D341Med (cell line): Measurements from ENCODE around the gene C4orf17.

ENCODE experiments used
- DNase-seq: peaks from one replicate; pipeline ENCODE4 v3.0.0; 2012; ENCODE audit warnings: low spot score

C4orf17 gene

DNA sequence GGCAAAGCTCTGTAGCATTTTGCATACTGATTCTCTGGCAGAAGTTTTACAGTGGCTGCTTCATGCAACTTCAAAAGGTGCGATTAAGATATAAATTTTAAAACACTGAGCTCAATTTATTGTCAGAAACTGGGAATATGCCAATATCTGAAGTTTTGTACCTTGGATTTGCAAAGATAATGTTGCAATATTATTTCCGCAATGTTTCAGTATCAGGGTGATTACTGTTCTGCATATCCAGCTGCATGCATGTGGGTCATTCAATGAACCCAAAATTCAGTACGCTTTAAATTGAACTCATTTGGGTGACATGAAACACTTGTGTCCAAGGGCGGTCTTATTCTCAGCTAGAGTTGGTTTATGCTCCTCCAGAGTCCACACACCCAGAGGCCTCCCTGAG, 26.9 kb downstream of the C4orf17 start:
- no peak for DNase-seq

DNA sequence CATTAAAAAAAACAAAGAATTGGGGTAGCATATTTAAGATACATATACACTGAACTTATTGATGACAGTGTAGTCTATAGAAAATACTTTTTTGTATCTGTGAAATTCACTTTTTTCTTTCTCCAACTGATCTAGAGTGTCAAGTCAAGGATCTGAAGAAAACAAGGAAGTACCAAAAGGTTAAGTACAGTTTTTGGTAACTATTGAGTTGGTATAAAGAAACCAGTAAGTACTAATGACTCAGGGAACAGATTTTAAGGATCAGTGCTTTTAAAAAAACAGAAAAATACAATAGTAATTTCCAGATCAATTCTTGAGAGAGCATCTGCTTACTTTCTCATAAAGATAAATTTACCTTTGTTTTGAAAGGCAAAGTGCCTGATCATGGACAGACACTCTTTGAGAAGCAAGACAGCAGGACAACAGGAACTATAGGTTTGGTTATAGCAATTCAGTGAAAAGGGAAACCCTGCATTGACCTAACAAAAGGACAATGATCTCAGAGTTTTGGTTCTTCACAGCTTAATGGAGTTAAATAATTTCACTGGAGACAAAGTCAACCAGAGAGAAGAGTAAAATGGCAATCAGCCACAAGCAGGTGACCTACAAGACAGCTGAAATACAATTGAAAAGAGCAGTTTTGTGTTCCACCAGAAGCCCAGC, 29.6 kb downstream of the C4orf17 start:
- DNase-seq: no peak

DNA sequence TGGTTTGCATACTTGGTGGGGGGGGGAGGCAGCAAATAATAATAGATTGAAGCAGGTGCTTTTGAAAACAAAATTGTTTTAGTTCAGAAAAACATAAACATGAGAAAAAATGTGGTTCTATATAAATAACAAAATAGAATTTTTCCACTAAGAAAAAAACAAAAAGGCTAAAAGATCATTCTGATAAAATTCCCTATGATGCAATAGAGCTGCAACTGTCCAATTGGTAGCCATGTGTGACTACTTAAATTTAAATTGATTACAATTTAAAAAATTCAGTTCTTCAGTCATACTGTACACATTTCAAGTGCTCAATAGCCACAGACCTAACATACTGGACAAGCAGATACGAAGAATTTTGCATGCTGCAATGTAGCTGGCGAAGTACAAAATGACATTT, 42.1 kb downstream of the C4orf17 start:
- no peak for DNase-seq

DNA sequence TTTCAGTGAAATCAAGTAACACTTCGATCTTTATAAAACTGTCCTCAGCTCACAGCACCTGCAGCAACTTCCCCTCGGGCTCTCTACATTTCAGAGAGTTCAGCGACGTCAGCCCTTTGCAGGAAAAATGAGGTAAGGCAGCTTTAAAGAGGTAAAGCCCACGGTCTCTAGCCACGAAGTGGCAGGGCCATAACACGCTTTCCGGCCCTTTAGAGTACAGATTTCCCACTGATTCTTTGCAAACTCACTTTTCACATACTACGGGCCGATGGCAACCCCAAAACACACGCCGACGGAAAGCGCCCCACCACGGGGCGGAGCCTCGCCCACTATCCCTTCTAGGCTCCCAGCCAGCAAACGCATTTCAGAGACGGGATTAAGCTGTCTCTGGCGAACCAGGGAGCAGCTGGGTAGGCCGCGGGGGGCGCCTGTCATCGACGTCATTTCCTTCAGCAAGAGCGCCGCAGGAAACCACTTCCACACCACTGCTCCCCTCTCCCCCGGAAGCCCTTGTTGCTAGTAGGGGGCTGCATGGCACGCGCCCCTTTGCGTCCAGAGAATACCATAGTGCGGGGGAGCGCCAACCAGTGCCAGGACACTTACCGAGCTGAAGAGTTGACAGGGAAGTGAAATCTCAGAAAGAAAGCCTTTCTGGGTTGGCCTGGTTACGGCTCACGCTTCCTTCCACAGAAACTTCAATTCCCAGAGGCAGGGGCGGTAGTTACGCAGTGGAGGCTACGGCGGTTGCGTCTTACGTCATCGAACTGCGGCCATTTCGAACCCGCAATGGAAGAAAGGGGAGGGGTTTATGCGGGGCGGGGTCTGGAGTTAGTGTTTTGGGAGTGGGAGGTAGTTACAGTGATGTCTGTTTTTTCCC, 52.7 kb downstream of the C4orf17 start, which contains the start of gene TRMT10A:
TSS of gene TRMT10A (minus strand) at position 730 of the 877 bp plus-strand sequence. CDS start 4,701 bp downstream, outside the sequence.
- DNase-seq: peak; percentile 94

DNA sequence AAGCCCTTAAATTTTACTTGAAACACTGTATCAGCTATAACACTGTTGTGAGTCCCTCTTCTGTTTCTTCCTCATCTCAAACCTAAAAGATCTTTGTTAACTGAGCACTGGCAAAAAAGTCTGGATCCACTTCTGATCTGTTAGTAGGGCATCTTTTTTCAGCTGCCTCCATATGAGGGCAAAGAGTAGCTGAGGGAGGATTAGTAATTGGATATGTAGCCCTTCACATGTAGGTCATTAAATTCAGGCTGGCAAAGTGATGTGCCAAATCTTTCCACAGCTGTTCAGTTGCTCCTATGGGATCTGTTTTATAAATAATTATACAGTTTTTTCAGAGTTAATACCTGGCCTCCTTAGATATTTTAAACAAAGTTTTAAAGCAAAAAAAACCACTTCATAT, 54.1 kb downstream of the C4orf17 start:
- peak; percentile 38 for DNase-seq

DNA sequence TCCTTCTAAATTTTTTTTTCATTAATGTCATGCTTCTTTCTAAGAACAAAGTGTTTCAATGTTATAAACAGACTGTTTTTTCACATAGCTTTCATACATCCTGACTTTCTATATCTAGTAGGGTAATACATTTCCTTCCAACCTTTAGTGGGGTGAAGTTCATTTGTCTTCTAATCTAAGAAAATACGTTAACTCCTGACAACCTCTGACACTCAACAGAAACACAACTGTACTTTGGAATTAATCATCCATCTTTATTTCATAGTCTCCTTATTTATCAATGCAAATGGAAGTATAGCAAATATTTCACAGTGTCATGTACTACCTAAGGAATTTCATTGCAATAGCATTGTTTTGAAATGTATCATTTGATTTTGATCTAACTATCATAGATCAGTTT, 61.1 kb downstream of the C4orf17 start:
- DNase-seq: no peak

DNA sequence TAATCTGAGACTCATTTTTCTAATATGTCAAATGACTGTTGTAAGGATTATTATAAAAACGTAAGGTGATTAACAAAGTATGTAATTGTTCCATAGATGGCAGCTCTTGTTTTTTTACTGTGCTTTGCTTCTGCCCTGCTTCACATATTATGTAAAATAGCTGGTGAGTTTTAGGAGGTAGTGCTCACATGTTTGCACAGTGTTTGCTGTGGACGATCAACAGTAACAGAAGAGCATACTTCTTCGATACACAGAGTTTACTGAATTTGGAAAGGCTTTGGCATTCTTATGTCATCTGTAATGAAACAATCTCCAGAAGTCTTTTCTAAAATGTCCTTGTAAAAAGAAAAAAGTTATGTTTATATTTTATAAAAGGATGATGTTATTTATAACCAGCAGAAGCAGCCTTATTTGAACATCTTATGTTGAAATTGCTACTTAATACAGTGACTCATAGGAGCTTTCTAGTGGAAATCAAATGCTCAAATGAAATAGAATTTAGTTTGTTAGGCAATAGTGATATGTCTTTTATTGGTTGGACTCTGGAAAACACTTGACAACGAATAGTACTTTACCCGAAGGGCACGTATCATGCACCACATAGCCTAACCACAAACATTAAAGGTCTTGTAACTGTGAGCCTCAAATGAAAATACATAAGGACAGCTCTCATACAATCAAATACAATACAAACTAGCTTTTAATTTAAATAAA, 61.9 kb downstream of the C4orf17 start:
- no peak for DNase-seq

DNA sequence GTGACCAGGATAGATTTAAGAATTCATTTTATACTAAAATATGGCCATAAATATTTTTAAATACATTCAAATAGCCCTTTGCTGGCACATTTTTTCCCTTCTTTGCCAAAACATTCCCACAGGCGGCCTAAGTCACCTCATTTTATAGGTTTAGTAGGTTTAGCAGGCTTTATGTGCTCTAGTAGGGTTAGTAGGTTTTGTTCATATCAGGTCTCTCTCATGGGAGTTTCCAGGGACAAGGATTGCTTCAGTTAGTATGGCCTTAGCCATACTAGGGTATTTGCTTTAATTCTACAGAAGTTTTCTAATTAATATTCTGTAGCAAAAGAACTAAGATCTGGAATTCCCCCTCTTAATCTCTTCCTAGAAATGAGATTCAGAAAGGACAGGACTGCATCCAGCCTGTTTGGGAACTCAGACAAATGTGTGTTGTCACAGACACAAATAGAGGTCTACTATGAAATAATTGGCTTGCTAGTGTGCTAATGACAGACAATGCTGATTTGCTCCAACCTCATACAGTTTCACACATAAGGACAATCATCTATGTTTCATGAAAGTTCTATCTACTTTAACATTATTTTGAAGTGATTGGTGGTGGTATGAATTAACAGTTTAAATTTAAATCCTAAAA, 63.0 kb downstream of the C4orf17 start:
- no peak for DNase-seq

DNA sequence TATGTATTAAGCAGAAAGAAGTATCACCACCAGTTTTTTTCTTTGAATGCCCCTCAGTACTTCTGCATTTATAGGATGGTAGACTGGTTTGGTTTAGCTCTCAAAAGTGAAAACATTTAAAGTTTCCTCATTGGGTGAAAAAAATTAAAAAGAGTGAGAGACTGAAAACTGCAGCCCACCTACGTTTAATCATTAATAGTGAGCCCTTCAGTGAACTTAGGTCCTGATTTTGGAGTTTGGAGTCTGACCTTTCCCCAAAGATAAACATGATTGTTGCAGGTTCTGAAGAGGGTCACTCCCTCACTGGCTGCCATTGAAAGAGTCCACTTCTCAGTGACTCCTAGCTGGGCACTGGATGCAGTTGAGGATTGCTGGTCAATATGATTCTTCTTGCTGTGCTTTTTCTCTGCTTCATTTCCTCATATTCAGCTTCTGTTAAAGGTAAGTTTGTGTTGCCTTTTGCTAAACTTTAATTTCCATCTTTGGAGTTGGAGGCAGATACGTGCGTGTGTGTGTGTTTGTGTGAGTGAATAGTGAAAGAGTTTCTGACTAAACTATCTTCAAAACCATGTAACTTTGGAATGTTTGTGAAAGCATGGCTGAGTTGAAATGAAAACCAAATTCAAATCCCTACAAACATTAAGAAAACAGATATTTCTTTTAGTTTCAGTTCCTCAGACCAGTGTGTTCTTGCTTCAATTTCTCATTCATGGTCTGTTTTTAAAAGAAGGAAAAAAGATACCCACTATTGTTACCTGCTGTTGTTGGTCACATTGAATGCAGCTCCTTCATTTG, 63.9 kb downstream of the C4orf17 start, which contains the start of gene MTTP:
TSS of gene MTTP (plus strand) at position 295 of the 795 bp plus-strand sequence. CDS start at position 381, 86 bp downstream.
- DNase-seq: no peak

DNA sequence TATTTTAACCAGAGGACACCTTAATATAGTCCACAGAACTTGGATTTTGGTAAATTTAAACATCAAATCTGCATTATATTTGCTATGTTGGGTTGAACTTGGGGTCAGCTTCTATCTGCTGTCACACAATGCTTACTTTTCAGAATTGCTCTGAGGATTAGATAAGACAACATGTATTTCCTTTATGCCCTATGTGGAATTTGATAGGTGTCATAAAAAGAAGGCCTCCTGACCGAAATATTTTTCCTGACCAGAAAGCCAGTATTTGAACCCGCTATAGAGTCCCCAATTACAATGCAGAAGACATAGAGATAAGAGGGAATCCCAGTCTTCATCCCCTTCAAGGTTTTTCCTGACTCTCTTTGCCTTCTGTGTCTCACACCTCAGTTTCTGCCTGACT, 67.9 kb downstream of the C4orf17 start:
- DNase-seq: no peak

DNA sequence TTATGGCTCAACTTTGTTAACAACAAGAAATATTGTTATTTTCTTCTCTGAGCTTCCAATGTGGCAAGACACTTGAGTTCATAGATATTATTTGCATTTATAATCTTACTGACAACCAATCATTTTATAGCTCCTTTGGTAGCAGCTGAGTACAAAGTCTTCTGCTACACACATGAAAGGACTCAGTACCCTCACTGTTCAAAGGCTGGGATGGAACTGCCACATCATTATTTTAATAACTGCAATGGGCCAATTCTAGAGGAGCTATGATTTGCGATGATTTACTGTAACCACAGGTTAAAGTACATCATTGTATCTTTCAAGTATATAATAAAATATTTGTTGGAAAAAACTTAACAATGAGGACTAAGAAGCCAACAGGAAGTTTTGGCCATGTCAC, 74.7 kb downstream of the C4orf17 start:
- DNase-seq: no peak

DNA sequence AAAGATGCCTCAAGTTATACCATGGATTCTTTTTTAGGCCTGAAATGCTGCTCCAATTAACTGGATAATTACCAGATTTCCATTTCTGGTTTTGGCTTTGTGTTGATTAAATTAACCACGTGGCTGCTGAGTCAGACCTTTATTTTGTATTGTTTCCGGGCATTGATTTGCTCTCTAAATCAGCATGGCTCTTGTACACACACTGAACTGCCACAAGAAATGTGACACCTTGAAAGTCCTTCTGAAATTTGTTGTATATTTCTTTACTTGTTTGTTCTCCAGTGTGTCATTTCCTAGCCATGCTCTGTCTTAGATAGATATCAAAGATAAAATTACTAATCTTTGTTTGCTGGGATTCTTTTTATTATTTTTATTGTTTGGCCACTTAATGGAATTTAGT, 75.5 kb downstream of the C4orf17 start:
- no peak for DNase-seq

DNA sequence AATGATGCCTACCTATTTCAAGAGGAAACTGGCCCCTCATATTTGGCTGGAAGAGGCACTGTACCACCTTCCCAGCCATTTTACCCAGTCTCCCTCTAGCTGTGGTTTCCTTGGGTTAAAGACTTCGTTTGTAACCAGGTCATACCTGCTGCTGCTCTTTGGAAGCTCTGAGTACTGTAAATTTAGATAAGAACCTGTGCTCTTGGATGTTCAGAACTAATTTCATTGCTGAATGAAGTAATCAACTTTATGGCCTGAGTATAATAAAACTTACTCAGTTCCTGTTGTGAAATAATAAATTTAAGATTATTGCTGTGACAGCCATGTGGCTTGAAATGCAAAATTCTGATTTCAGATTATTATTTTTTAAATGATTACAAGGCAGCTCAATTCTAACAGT, 76.0 kb downstream of the C4orf17 start:
- no peak for DNase-seq

DNA sequence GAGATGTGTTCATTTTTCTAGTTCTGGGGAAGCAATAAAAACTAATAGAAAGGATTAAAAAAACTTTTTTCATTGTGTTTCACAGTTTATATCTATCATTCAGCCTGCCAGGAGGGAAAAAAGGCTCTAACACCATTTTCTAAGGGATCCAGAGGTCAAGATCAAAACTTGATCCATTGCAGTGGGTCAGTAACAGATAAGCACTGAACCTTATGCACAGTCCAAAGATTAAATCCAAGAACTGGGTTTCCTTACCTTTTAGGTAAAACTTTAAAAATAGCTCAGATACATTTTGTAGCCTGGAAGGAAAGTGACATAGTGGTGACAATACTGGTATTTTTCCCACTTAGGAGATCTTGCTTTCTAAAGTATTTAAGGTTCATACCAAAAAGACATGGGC, 76.5 kb downstream of the C4orf17 start:
- DNase-seq: no peak

DNA sequence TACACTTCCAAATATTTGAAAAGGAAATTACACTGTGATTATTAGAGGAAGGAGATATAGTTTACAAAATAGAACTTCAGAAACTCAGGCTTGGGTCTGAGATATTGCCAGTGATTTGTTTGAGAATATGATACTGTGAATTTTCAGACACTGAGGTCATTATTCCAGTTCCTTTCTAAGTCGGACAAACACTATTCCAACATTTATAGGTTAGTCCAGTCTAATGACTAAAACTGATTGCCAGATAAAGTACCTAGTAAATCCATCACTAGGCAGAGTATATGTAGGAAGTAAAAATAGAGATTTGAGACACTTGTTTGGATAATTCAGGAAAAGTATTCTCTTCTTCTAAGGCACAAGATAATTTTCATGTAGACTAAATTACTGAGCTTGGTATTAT, 77.0 kb downstream of the C4orf17 start:
- DNase-seq: no peak

DNA sequence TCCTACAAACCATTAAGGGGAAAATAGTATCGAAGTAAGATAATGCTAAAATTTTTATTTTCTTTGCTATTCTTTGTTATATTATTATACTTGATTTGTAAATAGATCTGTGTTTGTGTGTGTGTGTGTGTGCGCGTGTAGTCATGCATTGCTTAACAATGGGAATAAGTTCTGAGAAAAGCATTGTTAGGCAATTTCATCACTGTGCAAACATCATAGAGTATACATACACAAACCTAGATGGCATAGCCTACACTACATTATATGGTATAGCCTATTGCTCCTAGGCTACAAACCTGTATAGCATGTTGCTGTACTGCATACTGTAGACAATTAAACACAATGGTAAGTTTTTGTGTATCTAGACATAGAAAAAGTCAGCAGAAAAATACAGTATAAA, 80.9 kb downstream of the C4orf17 start:
- no peak for DNase-seq
